GM10266 (cell line): ENCODE results near the gene MVK.

Experiments
- DNase-seq: peaks from one replicate; pipeline ENCODE4 v3.0.0; 2012; ENCODE audit errors: extremely low spot score
- CTCF ChIP-seq: IDR thresholded peaks from 2 replicates; pipeline ENCODE4 v1.5.1; 2012; ENCODE audit warnings: mild to moderate bottlenecking, low read depth; ENCODE audit not compliant: control insufficient read depth, insufficient read depth; ENCODE audit errors: missing control alignments

MVK gene

GRCh38 chr12:109567296-109567695 is 6.3 kb upstream of the MVK start:
- DNase-seq, result no peak
- no peak for TF ChIP-seq CTCF

- TF ChIP-seq CTCF, result no peak
- DNase-seq, result no peak
Observed at GRCh38 chr12:109567967-109568366, 5.6 kb upstream of the MVK start.

GRCh38 chr12:109568486-109568885 is 5.1 kb upstream of the MVK start:
- TF ChIP-seq CTCF, result no peak

GRCh38 chr12:109571773-109572505 is 1.7 kb upstream of the MVK start:
- no peak for TF ChIP-seq CTCF
- no peak for DNase-seq

More at GRCh38 chr12:109568486-109568885, 5.1 kb upstream of the MVK start:
- no peak for DNase-seq

GRCh38 chr12:109572506-109572845 is 1.1 kb upstream of the MVK start:
- DNase-seq, result no peak
- no peak for TF ChIP-seq CTCF

- no peak for DNase-seq
- no peak for TF ChIP-seq CTCF
Observed at GRCh38 chr12:109573914-109574244, 285 bp downstream of the MVK start.

GRCh38 chr12:109575683-109576082 is 2.1 kb downstream of the MVK start:
- DNase-seq, result no peak
- TF ChIP-seq CTCF, result no peak
